Mucosa of descending colon (tissue), 3 donors: ENCODE data around the gene SLC2A8. TPM values are rescaled to one million over a fixed set of nuclear protein-coding genes. Genes with fewer than 3 reads are reported as not detected.

Experiments used
- ATAC-seq: fragments of 200-7000 bp; cut with Tn5 transposase; one replicate; pipeline ENCODE4 v1.9.1; 2020; ENCODE audit warnings: mild to moderate bottlenecking, moderate library complexity
- DNase-seq, 3 donors: peaks; one replicate each; pipeline ENCODE4 v3.0.0-alpha.2; 2020
- H3K36me3 ChIP-seq: fragments of 200-600 bp; one replicate; pipeline ENCODE4 v1.8.0; 2021; ENCODE audit warnings: low read depth, mild to moderate bottlenecking
- H3K4me1 ChIP-seq: fragments of 200-600 bp; one replicate; pipeline ENCODE4 v1.8.0; 2021; ENCODE audit warnings: low read depth, mild to moderate bottlenecking
- H3K4me3 ChIP-seq: fragments of 200-600 bp; one replicate; pipeline ENCODE4 v1.8.0; 2021; ENCODE audit warnings: mild to moderate bottlenecking
- H3K9me3 ChIP-seq: fragments of 200-600 bp; one replicate; pipeline ENCODE4 v1.8.0; 2021; ENCODE audit warnings: mild to moderate bottlenecking
- intact Hi-C, 2 donors: fragments of 100-400 bp; cut with DNase I in 1 of 2; cut with micrococcal nuclease in 1 of 2; formaldehyde crosslinking; loops; one replicate each; pipeline versions ENCODE4 v1.11.0 to v1.11.1; 2022; cut with DNase I, micrococcal nuclease
- total RNA-seq, 3 donors: library from RNA; stranded (reverse); fragmentation: NEBNext Ultra II Directional in 2 of 3; extraction: Animal tissue kit (Norgen Biotek cat#: 25700) in 2 of 3; gene quantifications; one replicate each; pipeline versions ENCODE4 v1.2.1 to v1.2.4, GENCODE V29; 2021 to 2023
- TF ChIP-seq, protein P1 (sequence below): fragments of 200-600 bp; IDR thresholded peaks from one replicate; pipeline ENCODE4 v1.8.0; 2022; ENCODE audit warnings: antibody characterized with exemption, mild to moderate bottlenecking
- donor health status: DM: no; HTN: no; CAD: no; lungs with moderate emphysema.
- donor health status: DM: no; HTN: no; CAD: no.
- donor health status: DM: no; HTN: yes; CAD: no.

Gene SLC2A8
- total RNA-seq, 3 donors from 2014 or later: 17.3 to 60.1 (median 23.0) TPM

DNA sequence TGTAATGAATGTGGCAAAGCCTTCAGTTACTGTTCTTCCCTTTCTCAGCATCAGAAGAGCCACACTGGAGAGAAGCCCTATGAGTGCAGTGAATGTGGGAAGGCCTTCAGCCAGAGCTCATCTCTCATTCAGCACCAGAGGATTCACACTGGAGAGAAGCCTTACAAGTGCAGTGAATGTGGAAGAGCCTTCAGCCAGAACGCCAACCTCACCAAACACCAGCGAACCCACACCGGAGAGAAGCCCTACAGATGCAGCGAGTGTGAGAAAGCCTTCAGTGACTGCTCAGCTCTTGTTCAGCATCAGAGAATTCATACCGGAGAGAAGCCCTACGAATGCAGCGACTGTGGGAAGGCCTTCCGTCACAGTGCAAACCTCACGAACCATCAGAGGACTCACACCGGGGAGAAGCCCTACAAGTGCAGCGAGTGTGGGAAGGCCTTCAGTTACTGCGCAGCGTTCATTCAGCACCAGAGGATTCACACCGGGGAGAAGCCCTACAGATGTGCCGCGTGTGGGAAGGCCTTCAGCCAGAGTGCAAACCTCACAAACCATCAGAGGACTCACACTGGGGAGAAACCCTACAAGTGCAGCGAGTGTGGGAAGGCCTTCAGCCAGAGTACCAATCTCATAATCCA, 47.4 kb downstream of the SLC2A8 start:
- TF ChIP-seq, protein P1, sequence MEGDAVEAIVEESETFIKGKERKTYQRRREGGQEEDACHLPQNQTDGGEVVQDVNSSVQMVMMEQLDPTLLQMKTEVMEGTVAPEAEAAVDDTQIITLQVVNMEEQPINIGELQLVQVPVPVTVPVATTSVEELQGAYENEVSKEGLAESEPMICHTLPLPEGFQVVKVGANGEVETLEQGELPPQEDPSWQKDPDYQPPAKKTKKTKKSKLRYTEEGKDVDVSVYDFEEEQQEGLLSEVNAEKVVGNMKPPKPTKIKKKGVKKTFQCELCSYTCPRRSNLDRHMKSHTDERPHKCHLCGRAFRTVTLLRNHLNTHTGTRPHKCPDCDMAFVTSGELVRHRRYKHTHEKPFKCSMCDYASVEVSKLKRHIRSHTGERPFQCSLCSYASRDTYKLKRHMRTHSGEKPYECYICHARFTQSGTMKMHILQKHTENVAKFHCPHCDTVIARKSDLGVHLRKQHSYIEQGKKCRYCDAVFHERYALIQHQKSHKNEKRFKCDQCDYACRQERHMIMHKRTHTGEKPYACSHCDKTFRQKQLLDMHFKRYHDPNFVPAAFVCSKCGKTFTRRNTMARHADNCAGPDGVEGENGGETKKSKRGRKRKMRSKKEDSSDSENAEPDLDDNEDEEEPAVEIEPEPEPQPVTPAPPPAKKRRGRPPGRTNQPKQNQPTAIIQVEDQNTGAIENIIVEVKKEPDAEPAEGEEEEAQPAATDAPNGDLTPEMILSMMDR: no peak
- no peak for ATAC-seq
- peaks cover 10% of the 10 kb centered on the region for H3K4me1 ChIP-seq
- intact Hi-C loops: no loop called here
- H3K9me3 ChIP-seq: no peaks in the 10 kb centered on the region
- DNase-seq: no peak
- H3K4me3 ChIP-seq: no peak overlapping the region
- peaks cover 5% of the 10 kb centered on the region for H3K36me3 ChIP-seq

DNA sequence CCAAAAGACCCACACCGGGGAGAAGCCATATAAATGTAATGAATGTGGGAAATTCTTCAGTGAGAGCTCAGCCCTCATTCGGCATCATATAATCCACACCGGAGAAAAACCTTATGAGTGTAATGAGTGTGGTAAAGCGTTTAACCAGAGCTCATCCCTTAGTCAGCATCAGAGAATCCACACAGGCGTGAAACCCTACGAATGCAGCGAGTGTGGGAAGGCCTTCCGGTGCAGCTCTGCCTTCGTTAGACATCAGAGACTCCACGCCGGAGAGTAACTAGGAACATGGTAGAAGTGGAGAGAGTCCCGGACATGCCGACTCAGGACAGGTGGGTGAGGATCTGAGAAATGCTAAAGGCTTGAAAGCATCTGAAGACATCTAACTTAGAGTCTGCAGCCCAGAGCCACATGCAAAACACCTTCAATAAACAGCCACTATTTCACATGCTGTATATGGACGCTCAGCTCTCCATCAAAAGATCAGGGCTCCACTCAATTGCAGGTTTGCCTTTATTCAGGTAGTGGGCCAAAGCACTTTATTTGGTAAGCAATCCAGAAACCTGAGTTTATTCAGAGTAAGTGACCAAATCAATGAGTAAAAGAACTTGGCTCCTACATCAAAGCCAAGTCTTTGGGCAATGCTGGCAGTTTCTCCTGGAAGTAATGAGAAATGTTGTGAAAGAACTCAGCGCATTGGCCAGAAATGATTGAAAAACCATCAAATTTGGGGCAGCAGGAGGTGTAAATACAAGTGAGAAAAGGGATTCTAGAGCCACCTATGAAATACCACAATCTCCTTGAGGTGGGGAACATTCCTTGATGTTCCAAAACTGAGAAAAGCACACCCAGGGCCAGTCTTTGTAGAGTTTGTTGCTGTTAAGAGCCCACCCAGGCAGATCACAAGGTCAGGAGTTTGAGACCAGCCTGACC, 48.2 kb downstream of the SLC2A8 start:
- Histone ChIP-seq H3K9me3 (no peaks in the 10 kb centered on the region), H3K4me3 (no peak overlapping the region), H3K36me3 (peaks cover 5% of the 10 kb centered on the region), H3K4me1 (peaks cover 18% of the 10 kb centered on the region)
- TF ChIP-seq, protein P1: no peak
- ATAC-seq (no peak), DNase-seq (no peak)
- intact Hi-C loops: no loop called here

DNA sequence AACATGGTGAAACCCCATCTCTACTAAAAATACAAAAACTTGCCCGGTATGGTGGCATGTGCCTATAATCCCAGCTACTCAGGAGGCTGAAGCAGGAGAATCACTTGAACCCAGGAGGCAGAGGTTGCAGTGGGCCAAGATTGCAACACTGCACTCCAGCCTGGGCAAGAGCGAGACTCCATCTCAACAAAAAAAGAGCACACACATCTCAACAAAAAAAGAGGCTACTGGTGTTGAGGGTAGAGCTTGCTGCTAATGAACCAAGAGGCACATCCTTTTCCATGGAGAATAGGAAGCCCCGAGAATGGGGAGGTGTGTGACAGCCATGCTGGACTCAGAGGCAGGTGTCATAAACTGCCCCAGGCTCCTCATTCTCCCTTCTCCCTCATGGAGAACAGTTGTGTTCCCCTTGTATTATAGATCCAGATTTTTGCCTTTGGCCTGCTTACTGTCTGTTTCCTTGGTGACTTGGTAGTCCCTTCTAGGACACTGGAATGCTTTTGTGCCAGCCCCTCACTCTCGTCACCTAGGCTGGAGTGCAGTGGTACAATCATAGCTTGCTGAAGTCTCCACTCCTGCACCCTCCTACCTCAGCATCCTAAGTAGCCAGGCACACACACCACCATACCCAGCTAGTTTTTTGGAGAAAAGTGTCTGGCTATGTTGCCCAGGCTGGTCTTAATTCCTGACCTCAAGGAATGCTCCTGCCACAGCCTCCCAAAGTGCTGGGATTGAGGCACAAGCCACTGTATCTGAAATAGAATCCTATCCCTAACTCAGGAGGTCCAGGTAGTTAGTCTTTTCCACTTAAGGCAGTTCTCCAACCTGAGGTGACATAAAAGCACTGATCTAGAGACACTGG, 49.1 kb downstream of the SLC2A8 start:
- H3K9me3 ChIP-seq: no peaks in the 10 kb centered on the region
- intact Hi-C loops: no loop called here
- DNase-seq (no peak), ATAC-seq (no peak)
- no peak overlapping the region for H3K4me3 ChIP-seq
- H3K36me3 ChIP-seq: peaks cover 5% of the 10 kb centered on the region
- H3K4me1 ChIP-seq: peaks cover 18% of the 10 kb centered on the region
- TF ChIP-seq, protein P1: no peak

DNA sequence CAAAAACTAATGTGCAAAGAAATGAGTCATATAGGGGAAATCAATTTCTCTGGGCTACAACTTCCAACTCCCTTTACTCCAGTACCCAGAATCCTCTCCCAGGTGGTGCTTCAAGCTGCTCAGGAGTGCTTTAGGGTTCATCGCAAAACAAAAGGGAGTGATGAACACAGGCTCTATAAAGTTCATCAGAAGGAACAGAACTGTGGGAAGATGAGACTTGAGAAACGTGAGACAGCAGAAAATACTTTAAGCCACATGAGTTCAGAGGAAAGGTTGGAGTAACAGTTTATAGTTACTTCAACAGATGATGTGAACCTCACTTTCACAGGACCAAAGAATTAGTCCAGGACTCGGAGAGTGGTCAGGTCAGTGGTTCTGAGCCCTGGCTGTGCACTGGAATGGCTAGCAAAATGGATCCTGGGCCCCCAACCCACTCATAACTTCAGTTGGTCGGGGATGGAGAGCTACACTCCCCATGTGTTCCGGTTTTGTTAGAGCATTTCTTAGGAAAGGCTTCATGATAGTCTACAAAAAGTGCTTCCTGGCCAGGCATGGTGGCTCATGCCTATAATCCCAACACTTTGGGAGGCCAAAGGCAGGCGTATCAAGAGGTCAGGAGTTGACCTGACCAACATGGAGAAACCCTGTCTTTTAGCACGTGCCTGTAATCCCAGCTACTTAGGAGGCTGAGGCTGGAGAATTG, 49.9 kb downstream of the SLC2A8 start:
- TF ChIP-seq, protein P1: no peak
- H3K36me3 ChIP-seq: peaks cover 5% of the 10 kb centered on the region
- H3K4me3 ChIP-seq: no peak overlapping the region
- no peaks in the 10 kb centered on the region for H3K9me3 ChIP-seq
- peaks cover 18% of the 10 kb centered on the region for H3K4me1 ChIP-seq
- intact Hi-C loops: no loop called here
- DNase-seq (no peak), ATAC-seq (no peak)
